OCI-LY3 (cell line): ENCODE measurements around the gene SEC14L1.

Experiments
- CTCF ChIP-seq: fragments of 200-600, 300-600 bp; sonication (generic); IDR thresholded peaks from 2 replicates; pipeline ENCODE4 v1.5.1; 2014; ENCODE audit warnings: antibody characterized with exemption, low read length, low read depth
- EZH2phosphoT487 ChIP-seq: fragments of 200-600 bp; shearing (Covaris generic); IDR thresholded peaks from 2 replicates; pipeline ENCODE4 v1.6.1; 2018; ENCODE audit warnings: antibody characterized with exemption, mixed run types, low read depth

GRCh38 chr17:77210331-77210730 lies 69.6 kb downstream of the SEC14L1 start:
- TF ChIP-seq CTCF (no peak), EZH2phosphoT487 (no peak)
